HFFc6 (cell line): ENCODE results near the gene DMBX1. TPM values are rescaled to one million over a fixed set of nuclear protein-coding genes. Genes with fewer than 3 reads are reported as not detected.

Experiments used
- DNase-seq: peaks from one replicate; pipeline ENCODE4 v3.0.0-alpha.2; 2018
- H3K27ac Mint-ChIP-seq: 2 replicates; pipeline ENCODE4 v1.8.0; 2020; ENCODE audit warnings: mild to moderate bottlenecking, mixed read lengths
- H3K27me3 Mint-ChIP-seq: 2 replicates; pipeline ENCODE4 v1.8.0; 2021; ENCODE audit warnings: mild to moderate bottlenecking, moderate library complexity, mixed read lengths; ENCODE audit not compliant: insufficient read depth
- H3K36me3 Mint-ChIP-seq: 2 replicates; pipeline ENCODE4 v1.8.0; 2021; ENCODE audit warnings: low read depth, mixed read lengths
- H3K4me1 Mint-ChIP-seq: 2 replicates; pipeline ENCODE4 v1.8.0; 2020; ENCODE audit warnings: low read depth, mixed read lengths
- H3K4me3 Mint-ChIP-seq: 2 replicates; pipeline ENCODE4 v1.8.0; 2020; ENCODE audit warnings: mild to moderate bottlenecking, moderate library complexity, mixed read lengths
- H3K9me3 Mint-ChIP-seq: 2 replicates; pipeline ENCODE4 v1.8.0; 2020; ENCODE audit warnings: mild to moderate bottlenecking, mixed read lengths
- total RNA-seq, 6 experiments: library from RNA; stranded (reverse); fragmentation: NEBNext Ultra II Directional; extraction: Animal tissue kit (Norgen Biotek cat#: 25700); gene quantifications; 2 replicates in 1 of 6; 3 replicates in 5 of 6; pipeline ENCODE4 v1.2.3, GENCODE V29; 2021
- TF ChIP-seq, protein P1 (sequence below): fragments of 200-600 bp; sonication (generic); IDR thresholded peaks from 2 replicates; pipeline ENCODE4 v1.5.0; 2021; ENCODE audit warnings: antibody characterized with exemption, mild to moderate bottlenecking

Gene DMBX1
- total RNA-seq, 6 experiments from 2014 or later, result not detected

DNA sequence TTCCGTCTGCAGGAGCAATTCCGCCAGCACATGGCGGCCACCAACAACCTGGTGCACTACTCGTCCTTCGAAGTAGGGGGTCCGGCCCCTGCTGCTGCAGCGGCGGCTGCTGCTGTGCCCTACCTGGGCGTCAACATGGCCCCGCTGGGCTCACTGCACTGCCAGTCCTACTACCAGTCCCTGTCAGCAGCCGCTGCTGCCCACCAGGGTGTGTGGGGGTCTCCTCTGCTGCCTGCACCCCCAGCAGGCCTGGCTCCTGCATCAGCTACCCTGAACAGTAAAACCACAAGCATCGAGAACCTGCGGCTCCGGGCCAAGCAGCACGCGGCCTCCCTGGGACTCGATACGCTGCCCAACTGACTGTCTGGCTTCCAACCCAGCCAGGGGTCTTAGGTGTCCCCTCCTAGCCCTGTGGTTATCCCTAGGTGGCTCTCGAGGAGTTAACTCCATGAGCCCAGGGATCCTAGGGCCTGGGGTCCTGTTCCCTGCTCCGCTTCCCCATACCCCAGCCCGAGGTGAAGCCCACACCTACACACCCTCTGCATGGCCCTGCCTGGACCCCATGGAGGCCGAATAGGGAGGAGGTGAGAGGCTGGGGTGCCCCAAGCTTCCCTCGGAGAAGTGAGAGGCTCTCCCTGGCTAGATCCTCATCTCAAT lies 22.6 kb downstream of the DMBX1 start:
- TF ChIP-seq, protein P1, sequence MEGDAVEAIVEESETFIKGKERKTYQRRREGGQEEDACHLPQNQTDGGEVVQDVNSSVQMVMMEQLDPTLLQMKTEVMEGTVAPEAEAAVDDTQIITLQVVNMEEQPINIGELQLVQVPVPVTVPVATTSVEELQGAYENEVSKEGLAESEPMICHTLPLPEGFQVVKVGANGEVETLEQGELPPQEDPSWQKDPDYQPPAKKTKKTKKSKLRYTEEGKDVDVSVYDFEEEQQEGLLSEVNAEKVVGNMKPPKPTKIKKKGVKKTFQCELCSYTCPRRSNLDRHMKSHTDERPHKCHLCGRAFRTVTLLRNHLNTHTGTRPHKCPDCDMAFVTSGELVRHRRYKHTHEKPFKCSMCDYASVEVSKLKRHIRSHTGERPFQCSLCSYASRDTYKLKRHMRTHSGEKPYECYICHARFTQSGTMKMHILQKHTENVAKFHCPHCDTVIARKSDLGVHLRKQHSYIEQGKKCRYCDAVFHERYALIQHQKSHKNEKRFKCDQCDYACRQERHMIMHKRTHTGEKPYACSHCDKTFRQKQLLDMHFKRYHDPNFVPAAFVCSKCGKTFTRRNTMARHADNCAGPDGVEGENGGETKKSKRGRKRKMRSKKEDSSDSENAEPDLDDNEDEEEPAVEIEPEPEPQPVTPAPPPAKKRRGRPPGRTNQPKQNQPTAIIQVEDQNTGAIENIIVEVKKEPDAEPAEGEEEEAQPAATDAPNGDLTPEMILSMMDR, result no peak
- Mint-ChIP-seq H3K27ac (no peak overlapping the region), H3K27me3 (peaks cover 10% of the 10 kb centered on the region), H3K9me3 (no peaks in the 10 kb centered on the region), H3K36me3 (no peaks in the 10 kb centered on the region), H3K4me3 (no peak overlapping the region), H3K4me1 (peaks cover 18% of the 10 kb centered on the region)
- no peak for DNase-seq

DNA sequence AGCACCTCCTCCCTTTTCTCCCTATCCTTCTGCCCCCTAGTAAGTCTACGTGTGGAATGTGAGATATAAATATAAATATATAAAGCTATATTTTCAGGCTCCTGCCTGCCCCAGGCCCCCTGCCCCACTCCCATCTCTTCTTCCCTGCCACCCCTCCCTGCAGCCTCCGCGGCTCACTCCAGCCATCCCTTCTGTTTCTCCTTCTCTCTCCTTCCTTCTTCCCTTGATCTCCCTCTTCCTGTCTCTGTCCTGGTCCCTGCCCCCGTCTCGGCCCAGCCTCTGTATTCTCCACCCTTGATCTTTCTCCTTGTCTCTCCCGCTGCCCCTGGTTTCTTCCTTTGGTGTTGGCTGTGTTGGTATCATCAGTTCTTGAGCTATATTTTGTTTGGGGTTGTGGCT lies 23.2 kb downstream of the DMBX1 start:
- DNase-seq, result no peak
- Mint-ChIP-seq H3K36me3 (no peaks in the 10 kb centered on the region), H3K27me3 (peaks cover 12% of the 10 kb centered on the region), H3K4me1 (peaks cover 18% of the 10 kb centered on the region), H3K27ac (no peak overlapping the region), H3K9me3 (no peaks in the 10 kb centered on the region), H3K4me3 (no peak overlapping the region)
- TF ChIP-seq, protein P1, result no peak

DNA sequence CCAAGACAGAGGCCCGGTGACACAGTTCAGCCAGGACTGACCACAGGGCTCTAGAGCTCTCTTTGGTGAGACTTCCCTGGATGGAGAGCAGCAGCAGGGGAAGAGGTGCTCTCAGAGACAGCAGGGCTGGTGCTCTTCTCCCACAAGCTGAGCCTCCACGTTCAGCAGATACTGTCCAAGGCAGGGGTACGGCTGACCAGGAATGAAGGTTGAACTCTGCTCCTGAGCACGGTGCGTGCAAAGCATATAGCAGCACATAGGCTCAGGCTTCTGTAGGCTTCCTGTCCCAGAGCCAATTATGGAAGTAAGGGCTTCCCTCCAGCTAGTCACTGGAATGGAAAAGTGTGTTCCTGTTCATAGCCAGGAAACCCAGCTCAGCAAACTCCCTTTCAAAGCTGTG lies 23.9 kb downstream of the DMBX1 start:
- TF ChIP-seq, protein P1, result no peak
- H3K27me3 Mint-ChIP-seq, result peaks cover 17% of the 10 kb centered on the region
- H3K27ac Mint-ChIP-seq, result no peak overlapping the region
- DNase-seq, result no peak
- H3K36me3 Mint-ChIP-seq, result no peaks in the 10 kb centered on the region
- H3K9me3 Mint-ChIP-seq, result no peaks in the 10 kb centered on the region
- H3K4me1 Mint-ChIP-seq, result peaks cover 12% of the 10 kb centered on the region
- H3K4me3 Mint-ChIP-seq, result no peak overlapping the region

DNA sequence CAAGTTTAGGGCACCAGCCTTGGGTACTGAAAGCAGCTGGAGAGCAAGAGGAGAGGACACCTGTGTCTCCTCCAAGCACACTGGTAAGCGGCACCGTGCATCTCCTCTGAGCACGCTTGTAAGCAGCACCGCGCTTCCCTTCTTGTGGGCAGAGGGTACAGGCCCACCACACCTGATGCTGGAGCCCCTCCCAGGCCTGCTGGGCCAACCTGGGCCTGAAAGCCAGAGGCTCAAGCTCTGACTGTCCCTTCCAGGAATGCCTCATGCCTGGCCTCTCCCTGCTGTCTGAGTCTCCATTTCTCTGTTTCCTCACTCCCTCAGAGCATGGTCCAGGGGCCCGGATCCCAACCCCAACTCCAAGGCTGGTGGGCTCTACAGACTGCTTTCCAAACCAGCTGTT lies 25.9 kb downstream of the DMBX1 start:
- no peak overlapping the region for H3K27ac Mint-ChIP-seq
- no peaks in the 10 kb centered on the region for H3K9me3 Mint-ChIP-seq
- no peaks in the 10 kb centered on the region for H3K36me3 Mint-ChIP-seq
- no peak overlapping the region for H3K4me3 Mint-ChIP-seq
- peaks cover 18% of the 10 kb centered on the region for H3K4me1 Mint-ChIP-seq
- H3K27me3 Mint-ChIP-seq, result peaks cover 17% of the 10 kb centered on the region
- TF ChIP-seq, protein P1, result no peak
- no peak for DNase-seq

DNA sequence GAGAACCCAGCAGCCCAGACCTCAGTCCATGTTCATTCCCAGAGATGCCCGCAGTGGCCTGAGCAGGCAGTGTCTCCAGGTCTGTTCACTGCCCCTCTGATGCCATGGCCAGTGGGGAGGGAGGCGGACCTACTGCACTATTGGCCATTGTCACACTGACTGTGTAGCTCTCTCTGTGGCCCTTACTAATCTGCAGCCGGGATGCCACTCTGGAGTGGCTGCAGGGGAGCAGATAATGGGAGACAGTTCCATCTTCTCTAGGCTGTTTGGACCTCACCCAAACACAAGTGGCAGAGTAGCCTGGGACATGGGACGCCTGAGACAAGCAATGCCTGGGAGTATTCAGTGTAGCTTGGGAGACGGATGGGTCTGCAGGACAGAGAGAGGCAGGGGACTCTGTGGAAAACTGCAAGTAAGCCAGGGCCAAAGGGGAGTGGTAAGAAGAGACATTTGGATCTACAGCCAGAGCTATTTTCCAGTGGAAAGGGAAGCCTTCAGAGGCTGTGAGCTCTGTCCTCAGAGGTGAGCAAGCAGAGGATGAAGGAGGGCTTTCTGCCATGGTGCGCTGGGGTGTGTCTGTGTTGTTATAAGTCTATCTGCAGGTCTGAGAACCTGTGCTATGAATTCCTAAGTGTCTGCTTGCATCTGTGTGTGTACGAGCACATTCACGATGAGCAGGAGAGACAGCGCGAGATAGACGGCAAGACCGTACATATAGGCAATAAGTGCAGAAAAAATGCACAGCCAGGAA lies 26.7 kb downstream of the DMBX1 start:
- Mint-ChIP-seq H3K27ac (no peak overlapping the region), H3K9me3 (no peaks in the 10 kb centered on the region), H3K4me3 (no peak overlapping the region), H3K27me3 (peaks cover 17% of the 10 kb centered on the region), H3K36me3 (no peaks in the 10 kb centered on the region), H3K4me1 (peaks cover 26% of the 10 kb centered on the region)
- TF ChIP-seq, protein P1, result no peak
- DNase-seq, result no peak
